Measurements from ENCODE around the gene PIMREG.
"Not testable (repeated sequence)": the region's sequence is repeated elsewhere in the genome, so short reads cannot be mapped to it uniquely, and the experiment has no call there.

PIMREG gene

DNA sequence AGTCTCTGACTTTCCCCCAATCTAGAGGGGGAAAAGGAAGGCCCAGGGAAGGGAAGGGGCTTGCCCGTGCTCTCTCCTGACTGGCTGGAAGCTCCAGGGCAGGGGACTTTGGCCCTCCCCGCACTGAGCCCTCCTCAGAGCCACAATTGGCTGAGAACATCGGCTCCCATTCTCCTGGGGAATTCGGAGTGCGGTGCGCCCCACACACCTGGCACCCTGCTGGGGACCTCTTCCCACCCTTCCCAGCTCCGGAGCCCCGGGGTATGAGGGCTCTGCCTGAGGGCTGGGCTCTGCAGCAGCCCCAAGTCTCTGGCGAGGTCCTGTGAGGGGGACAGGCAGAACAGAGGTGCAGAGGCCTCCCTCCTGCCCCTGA lies 36.0 kb downstream of the PIMREG start:
- ChIA-PET CTCF (no interaction called here), POLR2A (no interaction called here)
- TF ChIP-seq ZNF645 (tag by site-specific recombination; IDR thresholded peaks at IDR 0.05) (no peak), SP7 (tag by site-specific recombination; IDR thresholded peaks at IDR 0.05) (no peak), ZNF837 (tag by site-specific recombination; IDR thresholded peaks at IDR 0.05) (no peak), ZNF239 (tag by site-specific recombination; IDR thresholded peaks at IDR 0.05) (no peak), ZBTB17 (tag by site-specific recombination; IDR thresholded peaks at IDR 0.05) (no peak), ZNF292 (tag by site-specific recombination; IDR thresholded peaks at IDR 0.05; ENCODE audit: borderline replicate concordance, low read depth) (no peak), ZNF324 (tag by site-specific recombination; IDR thresholded peaks at IDR 0.05) (no peak)
- TF ChIP-seq, protein P1, sequence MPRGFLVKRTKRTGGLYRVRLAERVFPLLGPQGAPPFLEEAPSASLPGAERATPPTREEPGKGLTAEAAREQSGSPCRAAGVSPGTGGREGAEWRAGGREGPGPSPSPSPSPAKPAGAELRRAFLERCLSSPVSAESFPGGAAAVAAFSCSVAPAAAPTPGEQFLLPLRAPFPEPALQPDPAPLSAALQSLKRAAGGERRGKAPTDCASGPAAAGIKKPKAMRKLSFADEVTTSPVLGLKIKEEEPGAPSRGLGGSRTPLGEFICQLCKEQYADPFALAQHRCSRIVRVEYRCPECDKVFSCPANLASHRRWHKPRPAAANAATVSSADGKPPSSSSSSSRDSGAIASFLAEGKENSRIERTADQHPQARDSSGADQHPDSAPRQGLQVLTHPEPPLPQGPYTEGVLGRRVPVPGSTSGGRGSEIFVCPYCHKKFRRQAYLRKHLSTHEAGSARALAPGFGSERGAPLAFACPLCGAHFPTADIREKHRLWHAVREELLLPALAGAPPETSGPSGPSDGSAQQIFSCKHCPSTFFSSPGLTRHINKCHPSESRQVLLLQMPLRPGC (tag by site-specific recombination; IDR thresholded peaks at IDR 0.05), result no peak

DNA sequence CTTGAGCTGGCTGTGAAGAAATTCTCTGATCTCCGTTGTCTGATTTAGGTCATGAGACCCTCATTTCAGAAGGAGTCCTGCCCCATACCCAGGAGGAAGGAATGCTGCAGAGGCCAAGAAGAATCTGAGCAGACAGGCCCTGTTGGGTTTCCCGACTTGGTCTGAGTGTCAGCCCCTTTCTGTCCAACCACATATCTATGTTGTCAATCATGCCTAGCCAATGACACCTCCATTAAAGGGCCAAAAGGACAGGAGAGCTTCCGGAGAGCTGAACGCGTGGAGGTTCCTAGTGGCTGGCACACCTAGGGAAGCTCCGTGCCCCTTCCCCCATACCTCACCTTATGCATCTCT lies 37.8 kb downstream of the PIMREG start:
- Histone ChIP-seq H3K27ac (ENCODE audit: extremely low read depth, low read depth, low read length) (no peak overlapping the region), H3K4me3 (ENCODE audit: low read depth, low read length) (no peak overlapping the region), H3K36me3 (ENCODE audit: control insufficient read depth in 2 of 2, insufficient read depth in 1 of 2, low read length in 2 of 2) (no peaks in the 10 kb centered on the region), H3K9me3 (ENCODE audit: control insufficient read depth, insufficient read depth, low read depth, low read length) (no peaks in the 10 kb centered on the region), H3K4me1 (ENCODE audit: control insufficient read depth, insufficient read depth, low read length) (no peaks in the 10 kb centered on the region)
- POLR2A ChIA-PET, result no interaction called here
- CTCF ChIA-PET, result interaction anchor here (0.8 to 1.1 kb wide), 3 partner anchors 9 to 24 kb away, joined by 3 to 4 read pairs (median 4); no protein-coding TSS in a partner anchor
- TF ChIP-seq ZBTB11 (tag by site-specific recombination; conservative IDR thresholded peaks at IDR 0.05; ENCODE audit: low read depth), result no peak
- no peak for TF ChIP-seq ZNF792 (tag by site-specific recombination; IDR thresholded peaks at IDR 0.05)
- no peak for TF ChIP-seq ZNF302 (tag by site-specific recombination; IDR thresholded peaks at IDR 0.05; ENCODE audit: low read depth)
- TF ChIP-seq ZNF211 (tag by site-specific recombination; IDR thresholded peaks at IDR 0.05; ENCODE audit: low read depth), result no peak
- no peak for TF ChIP-seq OVOL3 (tag by site-specific recombination; IDR thresholded peaks at IDR 0.05)
- no peak for TF ChIP-seq PRDM10 (tag by site-specific recombination; IDR thresholded peaks at IDR 0.05)
- TF ChIP-seq ZNF239 (tag by site-specific recombination; IDR thresholded peaks at IDR 0.05), result no peak

More for the DNA sequence above, 36.0 kb downstream of the PIMREG start:
- Histone ChIP-seq H3K27ac (ENCODE audit: extremely low read depth, low read depth, low read length) (no peak overlapping the region), H3K9me3 (ENCODE audit: control insufficient read depth, insufficient read depth, low read depth, low read length) (no peaks in the 10 kb centered on the region), H3K36me3 (ENCODE audit: control insufficient read depth in 2 of 2, insufficient read depth in 1 of 2, low read length in 2 of 2) (no peaks in the 10 kb centered on the region), H3K4me1 (ENCODE audit: control insufficient read depth, insufficient read depth, low read length) (peaks cover 6% of the 10 kb centered on the region; the same call in 1 of the 2 replicates), H3K4me3 (ENCODE audit: low read depth, low read length) (no peak overlapping the region)

DNA sequence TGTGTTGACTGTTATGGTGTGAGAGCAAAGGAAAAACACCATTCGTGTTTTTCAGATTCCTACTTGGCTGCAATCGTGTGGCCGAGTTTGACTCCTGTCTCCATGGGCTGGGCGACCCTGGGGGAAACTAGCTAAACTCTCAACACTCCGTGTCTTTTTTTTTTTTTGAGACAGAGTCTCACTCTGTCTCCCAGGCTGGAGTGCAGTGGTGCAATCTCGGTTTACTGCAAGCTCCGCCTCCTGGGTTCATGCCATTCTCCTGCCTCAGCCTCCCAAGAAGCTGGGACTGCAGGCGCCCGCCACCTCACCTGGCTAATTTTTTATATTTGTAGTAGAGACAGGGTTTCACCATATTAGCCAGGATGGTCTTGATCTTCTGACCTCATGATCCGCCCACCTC lies 38.5 kb downstream of the PIMREG start:
- H3K4me1 ChIP-seq (ENCODE audit: control insufficient read depth, insufficient read depth, low read length); POLR2A ChIA-PET; H3K27ac ChIP-seq (ENCODE audit: extremely low read depth, low read depth, low read length); H3K9me3 ChIP-seq (ENCODE audit: control insufficient read depth, insufficient read depth, low read depth, low read length); H3K36me3 ChIP-seq (ENCODE audit: control insufficient read depth in 2 of 2, insufficient read depth in 1 of 2, low read length in 2 of 2); H3K4me3 ChIP-seq (ENCODE audit: low read depth, low read length): not testable (repeated sequence)
- CTCF ChIA-PET, result interaction anchor here (0.8 to 1.1 kb wide), 3 partner anchors 10 to 23 kb away, joined by 3 to 4 read pairs (median 4); no protein-coding TSS in a partner anchor

All from HEK293 (cell line).